GM23338 (cell line): ENCODE data around the gene PPM1N. TPM values are rescaled to one million over a fixed set of nuclear protein-coding genes. Genes with fewer than 3 reads are reported as not detected.

Source experiments
- ATAC-seq: fragments of 200-7000 bp; cut with Tn5 transposase; 3 replicates; pipeline ENCODE4 v1.9.1; 2020
- DNase-seq: peaks from one replicate; pipeline ENCODE4 v3.0.0-alpha.2; 2015; ENCODE audit warnings: low spot score
- H2AFZ ChIP-seq: fragments of 200-600 bp; sonication (generic); 2 replicates; pipeline ENCODE4 v1.8.0; 2016; ENCODE audit warnings: antibody characterized with exemption, mild to moderate bottlenecking, moderate library complexity
- H3F3A ChIP-seq: fragments of 200-600 bp; sonication (generic); replicated peaks from 2 replicates; pipeline ENCODE4 v1.8.0; 2017; ENCODE audit warnings: antibody characterized with exemption, mixed run types, low read depth
- H3K27ac ChIP-seq: fragments of 200-600 bp; sonication (generic); 2 replicates; pipeline ENCODE4 v1.6.1; 2016; ENCODE audit warnings: low read depth
- H3K27me3 ChIP-seq: fragments of 200-600 bp; sonication (generic); 2 replicates; pipeline ENCODE4 v1.8.0; 2016; ENCODE audit warnings: mild to moderate bottlenecking, mixed run types, moderate library complexity; ENCODE audit not compliant: insufficient read depth
- H3K36me3 ChIP-seq: fragments of 200-600 bp; sonication (generic); 2 replicates; pipeline ENCODE4 v1.8.0; 2016; ENCODE audit warnings: mild to moderate bottlenecking; ENCODE audit not compliant: insufficient read depth
- H3K4me1 ChIP-seq: fragments of 200-600 bp; sonication (generic); 2 replicates; pipeline ENCODE4 v1.8.0; 2016; ENCODE audit warnings: mild to moderate bottlenecking, moderate library complexity; ENCODE audit not compliant: insufficient read depth
- H3K4me2 ChIP-seq: fragments of 200-600 bp; sonication (generic); 2 replicates; pipeline ENCODE4 v1.7.1; 2017; ENCODE audit warnings: mixed run types
- H3K4me3 ChIP-seq: fragments of 200-600 bp; sonication (generic); 2 replicates; pipeline ENCODE4 v1.6.1; 2016; ENCODE audit warnings: mixed run types
- H3K79me2 ChIP-seq: fragments of 200-600 bp; sonication (generic); replicated peaks from 2 replicates; pipeline ENCODE4 v1.8.0; 2017; ENCODE audit warnings: mild to moderate bottlenecking; ENCODE audit not compliant: insufficient read depth
- H3K9me2 ChIP-seq: fragments of 200-600 bp; sonication (generic); 2 replicates; pipeline ENCODE4 v1.8.0; 2017; ENCODE audit not compliant: insufficient read depth
- H4K20me1 ChIP-seq: fragments of 200-600 bp; sonication (generic); replicated peaks from 2 replicates; pipeline ENCODE4 v1.8.0; 2017; ENCODE audit warnings: mild to moderate bottlenecking; ENCODE audit not compliant: insufficient read depth
- H3K27ac Mint-ChIP-seq: 2 replicates; pipeline ENCODE4 v1.8.0; 2020; ENCODE audit warnings: inconsistent platforms, mild to moderate bottlenecking, moderate library complexity, mixed read lengths
- H3K27me3 Mint-ChIP-seq: 3 replicates; pipeline ENCODE4 v1.8.0; 2022; ENCODE audit warnings: low read depth, mild to moderate bottlenecking, moderate library complexity, mixed read lengths, inconsistent platforms; ENCODE audit not compliant: insufficient read depth, poor library complexity
- H3K36me3 Mint-ChIP-seq: 3 replicates; pipeline ENCODE4 v1.8.0; 2021; ENCODE audit warnings: low read depth, mild to moderate bottlenecking, inconsistent platforms, moderate library complexity, mixed read lengths
- H3K4me1 Mint-ChIP-seq: 3 replicates; pipeline ENCODE4 v1.8.0; 2020; ENCODE audit warnings: mild to moderate bottlenecking, inconsistent platforms, mixed read lengths
- H3K4me3 Mint-ChIP-seq: 3 replicates; pipeline ENCODE4 v1.8.0; 2021; ENCODE audit warnings: moderate library complexity, mild to moderate bottlenecking, inconsistent platforms, mixed read lengths
- H3K9me3 Mint-ChIP-seq: 3 replicates; pipeline ENCODE4 v1.8.0; 2020; ENCODE audit warnings: moderate library complexity, mild to moderate bottlenecking, inconsistent platforms, mixed read lengths
- CREB1 ChIP-seq: fragments of 250-450 bp; sonication (Bioruptor Pico); IDR thresholded peaks from 2 replicates; pipeline ENCODE4 v1.5.0; 2020; ENCODE audit warnings: low read depth, mild to moderate bottlenecking, moderate library complexity
- EZH2 ChIP-seq: fragments of 200-600 bp; sonication (generic); IDR thresholded peaks from one replicate; pipeline ENCODE4 v1.8.0; 2017; ENCODE audit warnings: antibody characterized with exemption, mild to moderate bottlenecking, low read depth; ENCODE audit not compliant: unreplicated experiment
- EZH2phosphoT487 ChIP-seq: fragments of 200-600 bp; sonication (generic); IDR thresholded peaks from one replicate; pipeline ENCODE4 v1.8.1; 2018; ENCODE audit warnings: antibody characterized with exemption; ENCODE audit not compliant: unreplicated experiment
- JUNB ChIP-seq: IDR thresholded peaks from one replicate; pipeline ENCODE4 v1.6.1; 2016; ENCODE audit warnings: antibody characterized with exemption; ENCODE audit not compliant: unreplicated experiment
- NANOG ChIP-seq: IDR thresholded peaks from 2 replicates; pipeline ENCODE4 v1.6.1; 2016; ENCODE audit warnings: antibody characterized with exemption, borderline replicate concordance
- POLR2AphosphoS5 ChIP-seq: IDR thresholded peaks from 2 replicates; pipeline ENCODE4 v1.6.1; 2016; ENCODE audit warnings: antibody characterized with exemption, low read depth
- ZNF114 ChIP-seq: fragments of 250-450 bp; sonication (Bioruptor Pico); IDR thresholded peaks from 2 replicates; pipeline ENCODE4 v1.5.0; 2020; ENCODE audit warnings: mild to moderate bottlenecking, moderate library complexity
- ZNF331 ChIP-seq: fragments of 250-450 bp; sonication (Bioruptor Pico); IDR thresholded peaks from 2 replicates; pipeline ENCODE4 v1.5.0; 2020; ENCODE audit warnings: low read depth, mild to moderate bottlenecking, moderate library complexity
- polyA plus RNA-seq: library from polyadenylated mRNA; unstranded; fragments of >200 nt; fragmentation: Nextera tagmentation; extraction: Ambion mirVana; gene quantifications from 2 replicates; pipeline ENCODE4 v1.2.1, GENCODE V29; 2016
- total RNA-seq: library from RNA; depleted of rRNA; stranded (reverse); fragments of >200 nt; shearing (Covaris generic); gene quantifications from 2 replicates; pipeline ENCODE4 v1.2.3, GENCODE V29; 2014
- TF ChIP-seq, protein P1 (sequence below), 2 experiments: fragments of 200-600 bp in 1 of 2; sonication (generic) in 1 of 2; conservative IDR thresholded peaks; 2 replicates each; pipeline versions ENCODE4 v1.5.1 to v1.6.1; 2016 to 2017; ENCODE audit warnings: antibody characterized with exemption in 2 of 2, low read depth in 2 of 2, mild to moderate bottlenecking in 2 of 2, moderate library complexity in 1 of 2
- TF ChIP-seq, protein P2 (sequence below): IDR thresholded peaks from one replicate; pipeline ENCODE4 v1.6.1; 2018; ENCODE audit warnings: antibody characterized with exemption; ENCODE audit not compliant: unreplicated experiment
- TF ChIP-seq, protein P3 (sequence below): IDR thresholded peaks from 2 replicates; pipeline ENCODE4 v1.6.1; 2016; ENCODE audit warnings: antibody characterized with exemption

PPM1N gene
- total and polyA plus RNA-seq, 2 experiments from 2014 or later: 15.2 to 25.1 TPM

- H3K27ac Mint-ChIP-seq: no peak overlapping the region
- ATAC-seq: no peak
- no peaks in the 10 kb centered on the region; the same call in none of the 3 replicates for H3K9me3 Mint-ChIP-seq
These were observed 40.5 kb upstream of the PPM1N start for GRCh38 chr19:45457776-45458175.

GRCh38 chr19:45460807-45461347, 37.4 kb upstream of the PPM1N start:
- Histone ChIP-seq H3K27me3 (peaks cover 2% of the 10 kb centered on the region; the same call in 1 of the 2 replicates), H3K4me3 (no peak overlapping the region), H3K9me2 (no peaks in the 10 kb centered on the region), H3F3A (0 out of 2 replicates have a peak, but pooled peaks cover 2% of the 10 kb centered on the region), H3K4me1 (peaks cover 3% of the 10 kb centered on the region; the same call in 1 of the 2 replicates), H3K79me2 (no peaks in the 10 kb centered on the region), H4K20me1 (no peaks in the 10 kb centered on the region; the same call in 1 of the 2 replicates), H3K4me2 (no peak overlapping the region), H2AFZ (no peak overlapping the region; the same call in 1 of the 2 replicates), H3K27ac (no peak overlapping the region), H3K36me3 (no peaks in the 10 kb centered on the region)
- Mint-ChIP-seq H3K27me3 (peaks cover 15% of the 10 kb centered on the region), H3K4me1 (peaks cover 4% of the 10 kb centered on the region; the same call in 1 of the 3 replicates), H3K4me3 (no peak overlapping the region), H3K27ac (no peak overlapping the region), H3K36me3 (no peaks in the 10 kb centered on the region), H3K9me3 (no peaks in the 10 kb centered on the region; the same call in 1 of the 3 replicates)
- no peak for ATAC-seq
- DNase-seq: no peak
- TF ChIP-seq, protein P1, sequence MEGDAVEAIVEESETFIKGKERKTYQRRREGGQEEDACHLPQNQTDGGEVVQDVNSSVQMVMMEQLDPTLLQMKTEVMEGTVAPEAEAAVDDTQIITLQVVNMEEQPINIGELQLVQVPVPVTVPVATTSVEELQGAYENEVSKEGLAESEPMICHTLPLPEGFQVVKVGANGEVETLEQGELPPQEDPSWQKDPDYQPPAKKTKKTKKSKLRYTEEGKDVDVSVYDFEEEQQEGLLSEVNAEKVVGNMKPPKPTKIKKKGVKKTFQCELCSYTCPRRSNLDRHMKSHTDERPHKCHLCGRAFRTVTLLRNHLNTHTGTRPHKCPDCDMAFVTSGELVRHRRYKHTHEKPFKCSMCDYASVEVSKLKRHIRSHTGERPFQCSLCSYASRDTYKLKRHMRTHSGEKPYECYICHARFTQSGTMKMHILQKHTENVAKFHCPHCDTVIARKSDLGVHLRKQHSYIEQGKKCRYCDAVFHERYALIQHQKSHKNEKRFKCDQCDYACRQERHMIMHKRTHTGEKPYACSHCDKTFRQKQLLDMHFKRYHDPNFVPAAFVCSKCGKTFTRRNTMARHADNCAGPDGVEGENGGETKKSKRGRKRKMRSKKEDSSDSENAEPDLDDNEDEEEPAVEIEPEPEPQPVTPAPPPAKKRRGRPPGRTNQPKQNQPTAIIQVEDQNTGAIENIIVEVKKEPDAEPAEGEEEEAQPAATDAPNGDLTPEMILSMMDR (conservative IDR thresholded peaks at IDR 0.05; ENCODE audit: low read depth in 2 of 2): no peak
- TF ChIP-seq JUNB (no peak), ZNF114 (CRISPR knock-in tag) (no peak), NANOG (no peak), POLR2AphosphoS5 (no peak), EZH2phosphoT487 (no peak), ZNF331 (CRISPR knock-in tag) (no peak), EZH2 (no peak)
- TF ChIP-seq, protein P2, sequence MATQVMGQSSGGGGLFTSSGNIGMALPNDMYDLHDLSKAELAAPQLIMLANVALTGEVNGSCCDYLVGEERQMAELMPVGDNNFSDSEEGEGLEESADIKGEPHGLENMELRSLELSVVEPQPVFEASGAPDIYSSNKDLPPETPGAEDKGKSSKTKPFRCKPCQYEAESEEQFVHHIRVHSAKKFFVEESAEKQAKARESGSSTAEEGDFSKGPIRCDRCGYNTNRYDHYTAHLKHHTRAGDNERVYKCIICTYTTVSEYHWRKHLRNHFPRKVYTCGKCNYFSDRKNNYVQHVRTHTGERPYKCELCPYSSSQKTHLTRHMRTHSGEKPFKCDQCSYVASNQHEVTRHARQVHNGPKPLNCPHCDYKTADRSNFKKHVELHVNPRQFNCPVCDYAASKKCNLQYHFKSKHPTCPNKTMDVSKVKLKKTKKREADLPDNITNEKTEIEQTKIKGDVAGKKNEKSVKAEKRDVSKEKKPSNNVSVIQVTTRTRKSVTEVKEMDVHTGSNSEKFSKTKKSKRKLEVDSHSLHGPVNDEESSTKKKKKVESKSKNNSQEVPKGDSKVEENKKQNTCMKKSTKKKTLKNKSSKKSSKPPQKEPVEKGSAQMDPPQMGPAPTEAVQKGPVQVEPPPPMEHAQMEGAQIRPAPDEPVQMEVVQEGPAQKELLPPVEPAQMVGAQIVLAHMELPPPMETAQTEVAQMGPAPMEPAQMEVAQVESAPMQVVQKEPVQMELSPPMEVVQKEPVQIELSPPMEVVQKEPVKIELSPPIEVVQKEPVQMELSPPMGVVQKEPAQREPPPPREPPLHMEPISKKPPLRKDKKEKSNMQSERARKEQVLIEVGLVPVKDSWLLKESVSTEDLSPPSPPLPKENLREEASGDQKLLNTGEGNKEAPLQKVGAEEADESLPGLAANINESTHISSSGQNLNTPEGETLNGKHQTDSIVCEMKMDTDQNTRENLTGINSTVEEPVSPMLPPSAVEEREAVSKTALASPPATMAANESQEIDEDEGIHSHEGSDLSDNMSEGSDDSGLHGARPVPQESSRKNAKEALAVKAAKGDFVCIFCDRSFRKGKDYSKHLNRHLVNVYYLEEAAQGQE: no peak

More at GRCh38 chr19:45457776-45458175, 40.5 kb upstream of the PPM1N start:
- H3K4me1 Mint-ChIP-seq: peaks cover 10% of the 10 kb centered on the region
- no peak overlapping the region for H3K27ac ChIP-seq
- H3K4me1 ChIP-seq: peaks cover 4% of the 10 kb centered on the region; the same call in 1 of the 2 replicates
- 0 out of 2 replicates have a peak, but pooled peaks cover 6% of the 10 kb centered on the region for H3F3A ChIP-seq
- H4K20me1 ChIP-seq: no peaks in the 10 kb centered on the region; the same call in 1 of the 2 replicates
- no peaks in the 10 kb centered on the region for H3K9me2 ChIP-seq
- no peaks in the 10 kb centered on the region for H3K36me3 ChIP-seq
- no peak for DNase-seq
- H3K4me2 ChIP-seq: no peak overlapping the region
- H3K27me3 Mint-ChIP-seq: peaks cover 12% of the 10 kb centered on the region
- H3K4me3 ChIP-seq: no peak overlapping the region
- H3K27me3 ChIP-seq: no peaks in the 10 kb centered on the region
- H3K4me3 Mint-ChIP-seq: no peak overlapping the region
- no peaks in the 10 kb centered on the region for H3K36me3 Mint-ChIP-seq
- H2AFZ ChIP-seq: no peak overlapping the region
- TF ChIP-seq, protein P3, sequence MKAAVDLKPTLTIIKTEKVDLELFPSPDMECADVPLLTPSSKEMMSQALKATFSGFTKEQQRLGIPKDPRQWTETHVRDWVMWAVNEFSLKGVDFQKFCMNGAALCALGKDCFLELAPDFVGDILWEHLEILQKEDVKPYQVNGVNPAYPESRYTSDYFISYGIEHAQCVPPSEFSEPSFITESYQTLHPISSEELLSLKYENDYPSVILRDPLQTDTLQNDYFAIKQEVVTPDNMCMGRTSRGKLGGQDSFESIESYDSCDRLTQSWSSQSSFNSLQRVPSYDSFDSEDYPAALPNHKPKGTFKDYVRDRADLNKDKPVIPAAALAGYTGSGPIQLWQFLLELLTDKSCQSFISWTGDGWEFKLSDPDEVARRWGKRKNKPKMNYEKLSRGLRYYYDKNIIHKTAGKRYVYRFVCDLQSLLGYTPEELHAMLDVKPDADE: no peak
- TF ChIP-seq NANOG (no peak), CREB1 (CRISPR knock-in tag) (no peak), ZNF331 (CRISPR knock-in tag) (no peak), ZNF114 (CRISPR knock-in tag) (no peak)
- TF ChIP-seq, protein P2: no peak
- H3K79me2 ChIP-seq: no peaks in the 10 kb centered on the region
